Measurements from ENCODE around the gene CYP11A1. TPM values are rescaled to one million over a fixed set of nuclear protein-coding genes. Genes with fewer than 3 reads are reported as not detected.
A peak's percentile ranks its signal among the peaks of the same experiment; 100 is the strongest.

CYP11A1 gene
- total RNA-seq, 1 experiment from 2014 or later, result not detected

- Histone ChIP-seq H3K9me2 (replicated peaks; ENCODE audit: insufficient read depth, low read length) (no peaks in the 10 kb centered on the region), H3K27ac (ENCODE audit: low read length) (peak overlapping the region; percentile 51), H3K4me2 (ENCODE audit: low read depth, low read length, poor library complexity, severe bottlenecking) (peak overlapping the region; percentile 69), H2AFZ (ENCODE audit: low read length) (no peak overlapping the region), H3K36me3 (ENCODE audit: insufficient read depth, low read length) (peaks cover 9% of the 10 kb centered on the region; the same call in 1 of the 2 replicates), H3K27me3 (ENCODE audit: low read length) (no peaks in the 10 kb centered on the region), H3K79me2 (ENCODE audit: low read length) (no peaks in the 10 kb centered on the region), H3K4me1 (ENCODE audit: low read length) (peaks cover 95% of the 10 kb centered on the region), H3K4me3 (ENCODE audit: low read length) (peak overlapping the region; percentile 50), H3K9ac (ENCODE audit: low read length) (peak overlapping the region; percentile 52), H3K9me3 (ENCODE audit: low read length) (no peaks in the 10 kb centered on the region), H4K20me1 (ENCODE audit: insufficient read depth, low read depth, low read length) (peaks cover 10% of the 10 kb centered on the region; the same call in 1 of the 2 replicates)
- DNase-seq, result peak; percentile 84
Observed at GRCh38 chr15:74411686-74412085, 44.2 kb upstream of the CYP11A1 start.

- Histone ChIP-seq H3K9me3 (ENCODE audit: low read length) (no peaks in the 10 kb centered on the region), H3K4me3 (ENCODE audit: low read length) (no peak overlapping the region), H3K79me2 (ENCODE audit: low read length) (no peaks in the 10 kb centered on the region), H3K27ac (ENCODE audit: low read length) (peak overlapping the region; percentile 21; the same call in 1 of the 2 replicates), H2AFZ (ENCODE audit: low read length) (no peak overlapping the region), H3K9ac (ENCODE audit: low read length) (no peak overlapping the region), H4K20me1 (ENCODE audit: insufficient read depth, low read depth, low read length) (peaks cover 4% of the 10 kb centered on the region; the same call in 1 of the 2 replicates), H3K27me3 (ENCODE audit: low read length) (no peaks in the 10 kb centered on the region), H3K36me3 (ENCODE audit: insufficient read depth, low read length) (peaks cover 9% of the 10 kb centered on the region; the same call in 1 of the 2 replicates), H3K4me2 (ENCODE audit: low read depth, low read length, poor library complexity, severe bottlenecking) (no peak overlapping the region), H3K4me1 (ENCODE audit: low read length) (peaks cover 95% of the 10 kb centered on the region), H3K9me2 (replicated peaks; ENCODE audit: insufficient read depth, low read length) (no peaks in the 10 kb centered on the region)
- no peak for DNase-seq
Observed at GRCh38 chr15:74410502-74410901, 43.1 kb upstream of the CYP11A1 start.

GRCh38 chr15:74409225-74409624, 41.8 kb upstream of the CYP11A1 start:
- Histone ChIP-seq H3K36me3 (ENCODE audit: insufficient read depth, low read length) (peaks cover 9% of the 10 kb centered on the region; the same call in 1 of the 2 replicates), H3K4me1 (ENCODE audit: low read length) (peaks cover 95% of the 10 kb centered on the region), H3K4me2 (ENCODE audit: low read depth, low read length, poor library complexity, severe bottlenecking) (no peak overlapping the region), H2AFZ (ENCODE audit: low read length) (no peak overlapping the region), H3K27me3 (ENCODE audit: low read length) (no peaks in the 10 kb centered on the region), H3K27ac (ENCODE audit: low read length) (no peak overlapping the region), H4K20me1 (ENCODE audit: insufficient read depth, low read depth, low read length) (0 out of 2 replicates have a peak, but pooled peaks cover 4% of the 10 kb centered on the region), H3K9me3 (ENCODE audit: low read length) (no peaks in the 10 kb centered on the region), H3K9ac (ENCODE audit: low read length) (no peak overlapping the region), H3K79me2 (ENCODE audit: low read length) (no peaks in the 10 kb centered on the region), H3K9me2 (replicated peaks; ENCODE audit: insufficient read depth, low read length) (no peaks in the 10 kb centered on the region), H3K4me3 (ENCODE audit: low read length) (no peak overlapping the region)
- DNase-seq, result no peak

DNA sequence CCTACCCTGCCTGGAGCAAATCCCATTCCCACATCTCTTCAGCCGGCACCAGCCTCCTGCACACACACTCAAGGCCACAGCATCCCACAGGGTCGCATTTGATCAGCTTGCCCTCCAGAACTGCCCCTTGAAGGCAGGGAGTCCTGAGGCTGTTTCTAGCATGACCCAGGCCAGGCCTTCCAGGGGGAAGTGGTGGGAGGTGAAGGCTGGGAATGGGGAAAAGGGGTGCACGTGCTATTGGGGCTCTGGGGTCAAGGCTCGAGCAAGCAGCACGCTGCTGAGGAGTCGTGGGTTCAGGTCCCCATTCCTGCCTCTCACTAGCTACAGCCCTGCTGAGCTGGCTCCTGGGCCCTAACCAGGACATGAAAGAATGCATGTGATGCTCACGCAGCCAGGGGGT, 41.4 kb upstream of the CYP11A1 start:
- Histone ChIP-seq H3K9me3 (ENCODE audit: low read length) (no peaks in the 10 kb centered on the region), H3K27me3 (ENCODE audit: low read length) (no peaks in the 10 kb centered on the region), H3K27ac (ENCODE audit: low read length) (peak overlapping the region; percentile 23; the same call in 1 of the 2 replicates), H2AFZ (ENCODE audit: low read length) (no peak overlapping the region), H3K79me2 (ENCODE audit: low read length) (no peaks in the 10 kb centered on the region), H3K9me2 (replicated peaks; ENCODE audit: insufficient read depth, low read length) (no peaks in the 10 kb centered on the region), H3K36me3 (ENCODE audit: insufficient read depth, low read length) (peaks cover 9% of the 10 kb centered on the region; the same call in 1 of the 2 replicates), H3K9ac (ENCODE audit: low read length) (0 out of 2 replicates have a peak overlapping the region, but pooled peaks have one; percentile 2), H3K4me1 (ENCODE audit: low read length) (peaks cover 97% of the 10 kb centered on the region), H3K4me3 (ENCODE audit: low read length) (no peak overlapping the region), H3K4me2 (ENCODE audit: low read depth, low read length, poor library complexity, severe bottlenecking) (no peak overlapping the region), H4K20me1 (ENCODE audit: insufficient read depth, low read depth, low read length) (0 out of 2 replicates have a peak, but pooled peaks cover 4% of the 10 kb centered on the region)
- DNase-seq, result no peak

DNA sequence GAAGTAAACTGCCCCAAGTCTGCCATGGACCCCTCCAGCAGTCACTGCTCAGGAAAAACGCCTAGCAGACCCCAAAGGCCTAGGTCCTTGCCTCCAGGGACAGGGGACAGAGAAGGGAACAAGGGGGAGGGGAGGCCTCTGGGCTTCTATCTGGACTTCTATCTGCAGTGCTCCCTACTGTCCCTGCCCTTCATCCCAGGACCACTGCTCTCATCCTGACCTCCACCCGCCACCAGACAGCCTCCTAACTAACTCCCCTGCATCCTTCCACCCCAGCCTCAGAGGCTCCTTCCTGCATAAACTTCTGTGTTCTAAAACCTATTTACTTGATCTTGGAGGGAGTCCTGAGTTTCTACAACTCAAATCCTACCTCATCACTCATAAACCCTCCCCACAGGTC, 40.9 kb upstream of the CYP11A1 start:
- Histone ChIP-seq H3K9me2 (replicated peaks; ENCODE audit: insufficient read depth, low read length) (no peaks in the 10 kb centered on the region), H2AFZ (ENCODE audit: low read length) (no peak overlapping the region), H3K9ac (ENCODE audit: low read length) (0 out of 2 replicates have a peak overlapping the region, but pooled peaks have one; percentile 2), H3K27me3 (ENCODE audit: low read length) (no peaks in the 10 kb centered on the region), H3K4me2 (ENCODE audit: low read depth, low read length, poor library complexity, severe bottlenecking) (no peak overlapping the region), H3K27ac (ENCODE audit: low read length) (peak overlapping the region; percentile 23; the same call in 1 of the 2 replicates), H3K79me2 (ENCODE audit: low read length) (no peaks in the 10 kb centered on the region), H3K4me3 (ENCODE audit: low read length) (no peak overlapping the region), H3K4me1 (ENCODE audit: low read length) (peaks cover 97% of the 10 kb centered on the region), H3K36me3 (ENCODE audit: insufficient read depth, low read length) (peaks cover 9% of the 10 kb centered on the region; the same call in 1 of the 2 replicates), H4K20me1 (ENCODE audit: insufficient read depth, low read depth, low read length) (0 out of 2 replicates have a peak, but pooled peaks cover under 1% of the 10 kb centered on the region), H3K9me3 (ENCODE audit: low read length) (no peaks in the 10 kb centered on the region)
- DNase-seq, result no peak

DNA sequence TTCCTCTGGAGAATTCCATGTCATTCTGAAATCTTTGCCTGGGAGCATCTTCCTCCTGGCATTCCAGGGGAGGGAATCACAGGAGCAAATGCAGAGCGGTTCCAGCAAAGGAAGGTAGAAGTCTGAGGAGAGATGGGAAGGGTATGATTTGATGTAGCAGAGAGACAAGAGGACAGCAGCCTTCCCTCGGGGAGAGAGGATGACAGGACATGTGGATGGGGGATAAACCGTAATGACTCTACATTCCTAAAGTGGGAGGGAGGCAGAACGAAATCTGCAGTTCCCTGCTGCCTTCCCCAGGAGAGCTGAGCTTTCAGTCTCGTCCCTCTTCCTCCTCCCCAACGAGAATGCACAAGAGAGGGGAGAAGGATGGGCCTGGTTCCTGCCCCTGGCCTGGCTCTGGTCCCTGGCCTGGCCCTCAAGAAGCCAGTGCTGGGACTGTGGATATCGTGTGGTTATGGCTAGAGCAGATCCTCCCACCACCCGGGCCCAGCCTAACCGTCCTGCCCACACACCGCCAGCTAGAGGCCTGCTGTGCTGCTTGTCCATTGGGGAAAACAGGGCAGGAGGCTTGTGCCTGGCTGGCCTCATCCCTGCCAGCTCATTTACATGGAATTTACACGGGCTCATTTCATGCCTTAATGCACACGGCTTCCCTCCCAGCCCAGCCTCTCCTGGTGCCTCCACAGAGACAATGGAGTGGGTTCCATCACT, 39.7 kb upstream of the CYP11A1 start:
- peak overlapping the region; percentile 7; the same call in 1 of the 2 replicates for H3K9ac ChIP-seq (ENCODE audit: low read length)
- peaks cover 97% of the 10 kb centered on the region for H3K4me1 ChIP-seq (ENCODE audit: low read length)
- H3K4me2 ChIP-seq (ENCODE audit: low read depth, low read length, poor library complexity, severe bottlenecking), result peak overlapping the region; percentile 24

DNA sequence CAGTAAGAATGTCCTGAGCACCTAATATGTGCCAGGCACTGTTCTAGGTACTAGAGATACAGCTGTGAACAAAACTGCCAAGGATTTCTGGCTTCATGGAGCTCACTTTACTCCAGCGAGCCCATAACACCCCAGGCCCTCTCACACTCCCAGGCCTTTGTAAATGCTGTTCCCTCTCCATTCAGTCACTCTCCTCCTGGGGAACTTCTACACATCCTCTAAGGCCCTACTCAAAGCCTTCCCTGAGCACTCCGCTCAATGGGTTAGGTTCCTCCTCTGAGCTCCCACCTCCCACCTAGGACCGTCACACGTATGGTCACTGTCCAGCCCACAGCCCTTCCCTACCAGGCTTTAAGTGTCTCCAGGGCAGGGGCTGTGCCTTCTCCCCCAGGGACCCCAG, 39.1 kb upstream of the CYP11A1 start:
- H3K4me1 ChIP-seq (ENCODE audit: low read length), result peaks cover 97% of the 10 kb centered on the region
- H3K27ac ChIP-seq (ENCODE audit: low read length), result peak overlapping the region; percentile 92; the same call in 1 of the 2 replicates
- no peaks in the 10 kb centered on the region for H3K9me3 ChIP-seq (ENCODE audit: low read length)
- no peaks in the 10 kb centered on the region for H3K27me3 ChIP-seq (ENCODE audit: low read length)
- no peaks in the 10 kb centered on the region for H4K20me1 ChIP-seq (ENCODE audit: insufficient read depth, low read depth, low read length)
- no peak overlapping the region for H3K4me2 ChIP-seq (ENCODE audit: low read depth, low read length, poor library complexity, severe bottlenecking)
- H3K79me2 ChIP-seq (ENCODE audit: low read length), result no peaks in the 10 kb centered on the region
- no peak overlapping the region for H3K9ac ChIP-seq (ENCODE audit: low read length)
- no peaks in the 10 kb centered on the region for H3K9me2 ChIP-seq (replicated peaks; ENCODE audit: insufficient read depth, low read length)
- no peak for DNase-seq
- no peak overlapping the region for H2AFZ ChIP-seq (ENCODE audit: low read length)
- H3K36me3 ChIP-seq (ENCODE audit: insufficient read depth, low read length), result peaks cover 9% of the 10 kb centered on the region; the same call in 1 of the 2 replicates
- no peak overlapping the region for H3K4me3 ChIP-seq (ENCODE audit: low read length)

More for the DNA sequence above, 39.7 kb upstream of the CYP11A1 start:
- no peak overlapping the region for H2AFZ ChIP-seq (ENCODE audit: low read length)
- DNase-seq, result no peak
- peak overlapping the region; percentile 92 for H3K27ac ChIP-seq (ENCODE audit: low read length)
- H3K36me3 ChIP-seq (ENCODE audit: insufficient read depth, low read length), result peaks cover 9% of the 10 kb centered on the region; the same call in 1 of the 2 replicates
- H3K4me3 ChIP-seq (ENCODE audit: low read length), result no peak overlapping the region
- no peaks in the 10 kb centered on the region for H3K9me3 ChIP-seq (ENCODE audit: low read length)
- no peaks in the 10 kb centered on the region for H3K9me2 ChIP-seq (replicated peaks; ENCODE audit: insufficient read depth, low read length)
- H3K79me2 ChIP-seq (ENCODE audit: low read length), result no peaks in the 10 kb centered on the region
- no peaks in the 10 kb centered on the region for H4K20me1 ChIP-seq (ENCODE audit: insufficient read depth, low read depth, low read length)
- H3K27me3 ChIP-seq (ENCODE audit: low read length), result no peaks in the 10 kb centered on the region

DNA sequence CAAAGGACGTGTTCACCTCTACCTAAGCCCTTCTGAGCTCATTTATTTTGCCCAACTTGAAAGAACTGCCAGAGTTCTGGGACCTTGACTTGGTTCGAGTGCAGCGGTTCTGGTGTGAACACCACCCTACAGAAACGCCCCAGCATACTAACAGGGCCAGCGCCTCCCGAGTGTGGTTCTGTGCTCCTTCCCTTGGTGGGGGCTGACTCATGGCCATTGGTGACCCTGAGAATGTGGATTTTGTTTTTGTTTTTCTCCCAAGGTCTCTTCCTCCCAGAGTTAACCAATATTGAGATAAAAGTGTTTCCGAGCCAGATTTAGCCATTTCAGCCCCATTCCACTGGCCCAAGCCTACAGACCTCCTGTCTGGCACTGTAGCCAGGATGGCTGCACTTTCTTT, 38.4 kb upstream of the CYP11A1 start:
- H3K36me3 ChIP-seq (ENCODE audit: insufficient read depth, low read length), result peaks cover 4% of the 10 kb centered on the region; the same call in 1 of the 2 replicates
- no peak overlapping the region for H3K4me3 ChIP-seq (ENCODE audit: low read length)
- no peaks in the 10 kb centered on the region for H3K27me3 ChIP-seq (ENCODE audit: low read length)
- H3K79me2 ChIP-seq (ENCODE audit: low read length), result no peaks in the 10 kb centered on the region
- H2AFZ ChIP-seq (ENCODE audit: low read length), result no peak overlapping the region
- H3K9me2 ChIP-seq (replicated peaks; ENCODE audit: insufficient read depth, low read length), result no peaks in the 10 kb centered on the region
- no peaks in the 10 kb centered on the region for H3K9me3 ChIP-seq (ENCODE audit: low read length)
- no peak overlapping the region for H3K4me2 ChIP-seq (ENCODE audit: low read depth, low read length, poor library complexity, severe bottlenecking)
- H3K4me1 ChIP-seq (ENCODE audit: low read length), result peaks cover 97% of the 10 kb centered on the region
- H3K9ac ChIP-seq (ENCODE audit: low read length), result no peak overlapping the region
- H3K27ac ChIP-seq (ENCODE audit: low read length), result peak overlapping the region; percentile 92
- no peak for DNase-seq
- H4K20me1 ChIP-seq (ENCODE audit: insufficient read depth, low read depth, low read length), result no peaks in the 10 kb centered on the region

All from Karpas-422 (cell line).